ENCODE data around the gene GABRD.

The GABRD gene

DNA sequence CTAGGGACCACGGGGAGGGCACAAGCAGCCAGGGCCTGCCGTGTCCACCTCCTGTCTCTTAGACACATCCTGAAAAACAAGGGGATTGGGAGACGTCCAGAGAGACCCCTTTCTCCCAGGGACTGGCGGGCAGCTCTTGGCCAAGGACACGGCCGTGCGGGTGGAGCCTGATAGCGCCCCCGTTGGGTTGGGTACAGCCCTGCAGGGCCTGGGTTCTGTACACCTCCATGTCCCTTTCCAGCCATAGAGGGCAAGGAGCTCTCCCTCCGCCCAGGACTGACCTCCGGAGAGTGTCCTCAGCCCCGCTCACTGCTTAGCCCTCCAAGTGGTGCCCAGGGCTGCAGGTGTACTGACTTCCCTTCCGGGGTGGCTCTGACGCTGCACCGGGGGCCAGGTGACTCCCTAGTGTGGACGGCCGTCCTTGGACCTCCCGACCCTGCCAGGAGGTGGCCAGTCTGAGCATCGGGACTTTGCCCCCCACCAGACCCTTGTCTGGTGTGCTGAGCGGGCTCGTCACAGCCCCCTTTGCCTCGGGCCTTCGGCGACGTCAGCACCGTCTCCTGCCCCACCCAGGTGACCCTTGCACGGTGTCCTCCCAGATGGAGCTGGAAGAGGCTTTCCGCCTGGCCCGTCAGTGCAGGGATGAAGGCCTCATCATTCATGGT is 36.9 kb downstream of the GABRD start:
- no peak for DNase-seq

DNA sequence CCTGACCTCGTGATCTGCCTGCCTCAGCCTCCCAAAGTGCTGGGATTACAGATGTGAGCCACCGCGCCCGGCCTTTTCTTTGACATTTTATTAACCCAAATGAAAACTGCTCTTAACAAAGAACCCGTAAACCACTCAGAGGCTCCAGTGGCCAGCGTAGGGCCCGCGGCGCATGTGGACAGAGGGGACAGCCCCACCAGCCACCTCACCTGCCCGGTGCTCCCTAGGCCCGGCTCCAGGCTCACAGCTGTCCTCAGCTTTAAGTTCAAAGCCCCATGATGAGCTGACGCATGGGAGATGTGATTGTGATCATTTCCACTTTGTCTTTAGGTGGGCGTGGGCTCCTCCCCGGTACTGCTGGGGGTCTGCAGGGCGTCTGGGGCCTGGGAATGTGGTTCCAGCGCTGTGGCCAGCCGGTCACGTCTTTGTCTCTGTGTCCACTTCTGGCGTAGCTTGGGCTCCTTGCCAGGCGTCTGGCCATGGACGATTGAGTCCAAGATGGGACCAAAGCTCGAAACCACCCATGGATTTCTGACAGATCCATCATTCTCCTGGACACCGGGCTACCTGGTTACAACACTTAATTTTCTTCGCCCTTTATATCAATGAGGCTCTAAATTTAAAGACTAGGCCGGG is 37.9 kb downstream of the GABRD start:
- no peak for DNase-seq

DNA sequence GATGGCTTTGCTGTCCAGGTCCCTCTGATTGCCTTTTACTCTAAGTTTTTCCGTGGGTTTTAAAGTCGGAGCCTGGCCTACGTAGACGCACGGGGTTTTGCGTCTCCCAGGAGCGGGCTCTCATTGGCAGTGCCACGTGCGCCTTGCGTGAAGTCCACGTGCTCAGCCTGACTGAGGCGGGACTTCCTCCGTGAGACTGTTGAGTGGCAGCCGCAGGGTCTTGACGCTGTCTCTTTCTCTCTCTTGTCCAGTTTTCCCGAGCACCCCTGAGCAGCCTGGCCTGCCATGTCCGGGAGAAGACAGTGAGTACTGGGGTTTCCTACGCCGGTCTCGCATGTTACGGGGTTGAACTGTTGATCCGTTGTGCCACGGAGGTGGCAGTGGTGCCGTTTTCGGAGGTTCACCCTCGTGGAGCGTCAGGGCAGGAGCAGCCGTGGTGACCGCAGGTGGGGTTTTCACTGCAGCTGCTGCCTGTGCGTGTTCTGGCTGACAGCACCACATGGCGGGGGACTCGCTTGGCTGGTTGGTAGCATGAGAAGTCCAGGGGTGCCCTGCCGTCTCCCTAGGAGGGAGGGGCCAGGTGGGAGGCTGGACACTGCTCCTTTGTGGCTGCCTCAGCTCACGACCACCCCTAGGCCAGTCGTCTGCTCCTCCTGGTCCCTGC is 40.3 kb downstream of the GABRD start:
- DNase-seq = no peak

DNA sequence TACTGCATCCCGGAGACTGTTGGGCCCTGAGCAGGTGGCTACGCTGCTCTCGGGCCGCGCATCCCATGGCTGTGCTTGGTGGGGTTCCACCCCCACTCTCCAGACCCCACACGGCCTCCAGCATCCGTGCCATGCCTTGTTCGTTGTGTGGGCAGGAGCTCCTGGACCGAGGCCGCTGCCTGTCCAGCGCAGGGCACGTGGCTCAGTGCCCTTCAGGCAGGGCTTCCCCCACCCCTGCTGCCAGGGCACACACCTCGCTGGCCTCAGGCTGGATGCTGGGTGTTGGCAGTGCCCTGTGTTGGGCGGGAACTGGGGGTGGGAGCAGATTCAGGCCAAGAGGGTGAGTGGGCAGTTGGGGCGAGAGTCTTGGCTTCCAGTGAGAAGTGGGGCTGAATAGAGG is 40.9 kb downstream of the GABRD start:
- no peak for DNase-seq

DNA sequence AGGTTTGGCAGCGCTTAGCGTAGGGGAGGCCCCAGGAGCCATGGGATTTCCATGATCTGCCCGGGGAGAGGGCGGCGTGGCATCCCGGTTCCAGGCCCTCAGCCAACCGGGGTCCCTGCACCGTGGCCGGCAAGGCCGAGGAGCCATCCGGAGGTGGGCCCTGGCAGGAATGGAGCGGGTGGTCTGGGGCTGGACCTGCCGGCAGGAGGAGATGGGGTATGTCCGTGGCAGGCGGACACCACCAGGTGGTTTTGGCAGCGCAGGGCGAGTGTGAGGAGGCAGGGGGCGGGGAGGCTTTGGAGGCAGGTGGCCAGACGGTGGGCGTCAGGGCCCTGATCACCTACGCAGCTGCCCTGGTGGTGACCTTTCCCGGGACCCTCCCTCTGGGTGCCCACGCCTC is 41.4 kb downstream of the GABRD start:
- DNase-seq = no peak

DNA sequence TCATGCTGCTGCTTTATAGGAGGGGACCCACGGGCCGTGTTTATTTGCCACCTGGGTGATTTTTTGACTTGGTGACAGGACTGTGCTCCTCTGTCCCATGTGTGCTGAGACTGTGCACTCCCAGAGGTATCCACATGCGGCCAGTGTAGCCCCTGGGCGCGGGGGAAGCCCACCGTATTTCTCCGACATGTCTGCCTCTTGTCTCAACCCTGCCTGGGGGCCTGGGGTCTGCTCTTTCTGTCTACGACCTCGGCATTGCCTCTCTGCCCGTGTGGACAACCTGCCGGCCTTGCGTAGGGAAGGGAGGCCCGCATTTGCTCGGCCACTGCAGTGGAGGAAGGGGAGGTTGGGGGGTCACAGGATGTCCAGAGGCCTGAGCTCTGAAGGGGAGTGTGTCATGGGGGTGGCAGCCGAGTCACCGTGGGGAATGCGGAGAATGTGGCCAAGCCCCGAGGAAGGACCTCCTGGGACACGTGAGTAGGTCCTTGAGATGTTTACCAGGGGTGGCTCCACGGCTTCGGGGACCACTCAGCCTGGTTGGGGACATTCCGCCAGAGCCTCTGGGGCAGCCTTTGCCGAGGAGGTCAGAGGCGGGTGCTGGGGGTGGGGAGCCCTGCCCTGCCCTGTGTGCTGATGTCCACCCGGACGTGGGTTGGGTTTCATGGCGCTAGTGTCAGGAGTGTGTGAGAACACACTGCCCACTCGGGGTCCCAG is 42.1 kb downstream of the GABRD start:
- DNase-seq = no peak

DNA sequence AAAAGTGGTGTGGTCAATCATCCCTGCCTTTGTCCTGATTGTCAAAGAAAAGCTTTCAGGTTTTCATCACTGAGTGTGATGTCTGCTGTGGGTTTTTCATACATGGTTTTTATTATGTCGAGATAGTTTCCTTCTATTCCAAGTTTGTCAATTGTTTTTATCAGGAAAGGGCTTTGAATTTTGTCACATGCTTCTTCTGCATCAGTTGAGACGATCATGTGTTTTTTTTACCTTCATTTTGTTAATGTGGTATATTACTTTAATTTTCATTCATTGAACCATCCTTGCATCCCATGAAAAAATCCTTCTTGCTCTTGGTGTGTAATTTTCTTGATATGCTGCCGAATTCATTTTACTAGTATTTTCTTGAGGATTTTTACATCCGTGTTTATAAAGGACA is 46.6 kb downstream of the GABRD start:
- no peak for DNase-seq

DNA sequence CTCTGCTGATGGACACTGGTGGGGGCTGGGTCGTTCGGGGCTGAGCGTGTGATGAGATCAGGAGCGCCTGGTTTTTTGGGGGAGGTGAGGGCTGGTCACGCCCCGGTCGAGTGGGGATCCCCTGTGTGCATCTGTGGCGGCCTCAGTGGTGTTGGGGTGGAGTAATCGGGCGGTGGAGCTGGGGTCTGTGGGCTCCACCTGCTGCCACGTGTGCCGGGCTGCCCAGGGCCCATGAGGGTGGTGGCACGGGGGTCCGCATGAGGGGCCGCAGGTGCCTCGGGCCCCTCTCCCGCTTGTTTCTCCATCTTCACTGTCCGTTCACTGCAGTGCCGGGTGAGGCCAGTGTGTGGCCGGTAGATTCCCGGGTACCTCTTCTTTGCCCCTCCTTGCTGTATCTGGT is 48.2 kb downstream of the GABRD start:
- DNase-seq = no peak

DNA sequence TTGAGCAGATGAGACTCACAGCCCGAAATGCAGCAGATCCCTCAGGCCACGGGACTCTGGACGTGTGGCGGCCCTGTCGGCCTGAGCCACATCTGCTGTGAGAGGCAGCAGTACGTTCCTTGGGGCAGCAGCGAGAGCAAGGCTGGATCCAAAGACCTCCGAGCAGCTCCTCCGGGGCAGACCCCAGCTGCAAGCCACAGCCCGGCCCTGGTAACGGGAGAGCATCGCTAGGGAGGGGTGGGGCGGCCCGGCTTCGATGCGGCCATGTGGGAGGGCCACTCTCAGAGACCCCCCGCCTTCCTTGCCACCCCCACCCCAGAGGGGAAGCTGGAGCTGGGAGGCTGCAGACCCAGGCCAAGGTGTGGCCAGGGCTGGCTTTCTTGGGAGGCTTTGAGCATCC is 48.8 kb downstream of the GABRD start:
- no peak for DNase-seq

DNA sequence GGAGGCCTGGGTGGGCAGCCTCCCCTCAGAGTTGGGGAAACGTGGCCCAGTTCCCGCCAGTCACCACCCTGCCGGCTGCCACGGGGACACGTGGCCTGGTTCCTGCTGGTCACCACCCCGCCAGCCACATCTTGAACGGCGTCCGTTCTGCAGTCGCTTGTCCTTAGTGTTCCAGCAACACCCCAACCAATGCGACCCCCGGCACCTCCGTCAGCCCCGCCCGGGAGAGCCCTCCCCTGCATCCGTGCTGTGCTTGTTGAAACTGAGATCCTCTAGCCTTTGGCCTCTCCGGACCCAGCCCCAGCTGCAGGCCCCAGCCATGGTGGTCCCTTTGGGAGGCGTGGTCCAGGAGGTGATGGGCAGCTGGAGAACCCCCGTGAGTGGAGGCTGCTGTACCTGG is 49.8 kb downstream of the GABRD start:
- DNase-seq = no peak

DNA sequence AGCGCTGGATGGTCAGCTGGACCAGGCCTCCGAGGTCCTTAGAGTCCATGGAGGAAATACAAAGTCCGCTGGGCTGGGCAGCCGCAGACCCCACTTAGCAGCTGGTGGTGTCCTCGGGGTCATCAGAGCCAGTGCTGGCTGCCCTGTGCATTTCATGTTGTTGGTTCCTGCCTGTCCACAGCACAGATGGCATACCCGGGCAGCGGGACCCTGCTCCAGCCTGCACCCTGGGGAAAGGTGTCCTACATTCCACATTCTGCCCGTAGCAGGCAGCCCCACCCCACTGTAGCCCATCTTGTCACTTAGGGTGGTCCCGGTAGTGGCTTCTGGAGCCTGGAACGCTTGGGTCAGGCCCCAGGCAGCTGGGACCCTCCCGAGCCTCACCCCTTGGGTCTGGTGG is 50.9 kb downstream of the GABRD start:
- no peak for DNase-seq

DNA sequence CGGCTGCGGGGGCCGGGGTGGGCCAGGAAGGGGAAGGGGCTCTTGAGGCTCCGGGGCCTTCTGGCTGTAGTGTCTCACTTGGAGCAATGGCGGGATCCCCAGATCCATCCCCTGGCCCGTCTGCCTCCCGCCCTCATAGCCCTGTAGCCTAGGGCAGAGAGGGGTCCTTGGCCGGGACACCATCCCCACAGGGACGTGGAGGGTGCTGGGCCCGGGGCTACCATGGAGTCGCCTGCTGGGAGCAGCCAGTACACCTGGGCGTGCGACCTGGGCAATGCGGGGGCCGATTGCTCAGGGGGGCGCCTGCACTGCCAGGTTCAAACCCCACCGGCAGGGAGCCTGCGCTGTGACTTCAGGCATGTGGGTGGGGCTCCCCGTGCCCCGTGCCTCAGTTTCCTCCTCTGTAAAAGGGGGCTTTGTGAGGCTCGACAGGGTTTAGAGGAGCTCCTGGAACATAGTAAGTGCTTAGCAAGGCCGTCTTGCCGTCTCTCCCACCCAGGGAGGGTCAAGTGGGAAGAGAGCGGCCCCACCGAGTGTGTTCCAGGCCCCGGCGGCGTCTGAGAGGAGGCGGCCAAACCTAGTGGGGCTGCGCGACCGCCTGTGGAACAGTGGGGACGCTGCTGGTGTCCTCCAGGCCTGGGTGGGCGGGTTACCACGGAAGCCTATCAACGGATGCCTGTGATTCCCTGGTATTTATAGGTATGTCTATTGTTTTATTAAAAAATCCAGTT is 51.8 kb downstream of the GABRD start:
- no peak for DNase-seq

DNA sequence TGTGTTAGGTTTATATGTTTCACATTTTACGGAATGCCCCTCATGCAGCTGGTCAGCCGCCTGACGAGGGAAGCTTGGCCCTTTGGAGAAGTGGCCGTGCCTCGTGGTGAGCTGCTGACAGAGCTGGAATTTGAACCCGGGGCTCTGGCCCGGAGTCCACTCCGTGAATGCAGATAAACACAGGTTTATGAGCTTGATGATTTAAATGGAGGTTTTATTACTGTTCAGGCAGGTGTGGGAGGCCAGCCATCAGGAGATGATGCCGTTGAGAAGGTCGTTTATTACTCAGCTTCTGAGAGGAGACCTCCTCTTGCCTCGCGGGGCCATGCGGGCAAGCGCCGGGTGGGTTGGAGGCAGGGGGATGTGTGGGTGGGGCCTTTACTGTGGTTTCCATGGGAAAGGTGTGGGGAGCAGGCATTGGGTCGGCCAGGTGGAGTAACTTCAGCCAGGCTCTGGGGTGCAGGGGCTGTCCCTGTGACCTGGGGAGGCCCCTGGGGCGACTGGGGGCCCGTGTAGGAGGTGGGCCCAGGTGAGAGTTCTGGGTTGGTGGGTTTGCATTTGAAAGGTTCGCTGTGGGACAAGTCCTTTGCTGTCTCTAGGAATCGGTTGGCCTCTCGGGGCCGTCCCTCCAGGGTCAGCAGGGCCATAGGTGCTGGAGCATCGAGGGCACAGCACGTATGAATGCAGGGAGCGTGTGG is 53.1 kb downstream of the GABRD start:
- no peak for DNase-seq

DNA sequence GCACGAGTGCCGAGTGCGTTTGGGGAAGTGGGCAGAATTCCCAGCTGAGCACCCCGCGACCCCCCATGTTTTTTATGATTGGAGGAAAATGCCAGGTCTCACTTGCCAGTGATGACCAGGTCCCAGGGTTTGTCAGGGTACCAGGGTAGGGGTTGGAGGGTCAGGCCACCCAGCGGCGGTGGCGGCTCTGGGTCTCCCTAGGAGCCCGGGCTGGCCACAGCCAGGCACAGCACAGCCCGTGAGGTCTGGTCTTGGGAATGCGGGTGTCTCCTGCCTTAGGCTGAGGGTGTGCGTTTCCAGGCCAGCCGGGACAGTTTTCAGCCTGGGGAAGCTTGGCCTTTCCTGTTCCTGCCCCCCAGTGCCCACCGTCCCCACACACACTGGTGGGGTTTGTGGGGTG is 53.7 kb downstream of the GABRD start:
- no peak for DNase-seq

DNA sequence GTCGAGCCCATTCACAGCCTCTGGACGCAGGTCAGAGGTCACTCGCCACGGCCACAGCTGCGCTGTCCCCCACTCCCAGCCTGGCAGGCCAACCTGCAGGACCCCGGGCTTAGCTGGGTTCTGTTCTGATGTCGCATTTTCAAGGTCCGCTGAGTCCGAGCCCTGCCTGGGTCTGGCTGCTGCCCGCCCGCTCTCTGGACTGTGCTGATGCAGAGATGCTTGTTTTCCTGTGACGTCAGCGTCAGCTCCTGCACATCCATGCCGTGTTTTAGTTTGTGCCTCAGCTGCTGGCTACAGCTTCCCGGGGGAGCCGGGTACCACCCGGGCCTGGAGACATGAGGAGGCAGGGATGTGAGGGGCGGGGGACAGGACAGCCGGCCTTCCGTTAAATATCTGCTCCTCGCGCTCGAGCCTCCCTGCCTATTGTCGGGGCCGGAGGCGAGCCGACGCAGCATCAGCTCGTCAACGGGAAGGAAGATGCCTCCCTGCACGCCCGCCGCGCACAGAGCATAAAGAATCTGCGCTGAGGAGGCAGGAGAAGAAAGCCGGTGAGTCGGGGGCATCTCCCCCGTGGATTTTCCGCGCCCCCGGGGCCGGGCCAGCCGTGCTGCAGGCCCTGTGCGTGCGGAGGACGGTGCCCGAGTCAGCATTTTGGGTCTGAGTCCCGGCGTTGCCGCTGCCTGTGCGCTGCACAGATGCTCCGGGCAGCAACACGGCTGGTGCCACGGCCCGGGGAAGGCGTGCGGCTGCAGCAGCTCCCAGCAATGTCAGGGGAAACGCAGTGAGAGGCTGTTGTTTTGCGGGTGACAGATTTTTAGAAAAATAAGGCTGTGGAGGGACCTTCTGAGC is 54.5 kb downstream of the GABRD start:
- no peak for DNase-seq

DNA sequence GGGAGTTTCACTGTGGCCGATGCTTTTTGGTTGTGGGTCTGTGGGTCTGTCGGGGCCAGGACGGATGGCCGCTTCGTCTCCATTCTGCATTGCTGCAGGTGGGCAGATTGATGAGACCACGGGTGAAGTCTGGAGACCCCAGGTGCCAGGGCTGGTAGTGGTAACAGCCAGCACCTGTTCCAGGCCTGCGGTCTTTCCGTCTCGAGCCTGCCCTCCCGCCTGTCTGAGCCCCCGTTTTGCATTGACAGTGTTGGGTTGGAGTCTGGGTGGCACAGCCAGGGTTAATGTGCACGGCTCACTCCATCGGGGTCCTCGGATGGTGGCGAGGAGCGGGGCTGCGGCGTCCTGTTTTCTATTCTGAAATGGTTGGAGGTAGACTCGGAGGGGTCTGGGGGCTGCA is 55.3 kb downstream of the GABRD start:
- DNase-seq = no peak

DNA sequence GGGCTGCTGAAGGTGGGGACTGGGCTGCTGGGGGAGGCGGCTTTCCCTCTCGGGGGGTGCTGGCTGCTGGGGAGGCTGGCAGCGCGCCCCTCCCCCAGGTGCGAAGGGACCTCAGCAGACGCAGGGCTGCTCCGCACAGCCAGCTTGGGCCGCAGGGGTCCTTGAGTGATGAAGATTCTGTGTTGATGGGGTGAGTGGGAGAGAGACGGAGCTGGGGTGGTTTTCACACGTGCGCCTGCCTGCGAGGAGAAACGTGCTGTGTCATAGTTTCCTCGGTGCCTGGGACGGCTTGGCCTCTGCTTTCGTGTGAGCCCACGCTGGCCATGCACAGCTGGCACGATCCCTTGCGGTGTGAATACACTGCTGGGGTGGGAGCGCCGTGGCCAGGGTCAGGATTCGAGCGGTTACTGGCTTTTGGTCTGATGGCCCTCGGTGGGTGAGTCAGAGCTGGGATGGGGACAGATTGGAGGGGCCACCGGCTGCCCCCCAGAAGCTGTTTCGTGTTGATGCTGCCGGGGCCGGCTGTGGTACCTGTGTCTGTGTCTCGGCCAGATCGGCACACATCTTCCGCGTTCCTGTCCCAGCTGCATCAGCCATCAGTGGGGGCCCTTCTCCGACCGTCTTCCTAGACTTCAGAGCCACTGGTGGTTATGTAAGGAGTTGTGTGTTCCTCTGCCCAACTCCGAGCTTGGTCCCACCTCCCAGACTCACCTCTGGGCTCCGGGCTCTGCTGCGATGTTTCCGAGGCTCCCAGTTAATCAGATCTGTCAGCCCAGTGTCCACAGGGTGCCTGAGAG is 56.0 kb downstream of the GABRD start:
- no peak for DNase-seq

DNA sequence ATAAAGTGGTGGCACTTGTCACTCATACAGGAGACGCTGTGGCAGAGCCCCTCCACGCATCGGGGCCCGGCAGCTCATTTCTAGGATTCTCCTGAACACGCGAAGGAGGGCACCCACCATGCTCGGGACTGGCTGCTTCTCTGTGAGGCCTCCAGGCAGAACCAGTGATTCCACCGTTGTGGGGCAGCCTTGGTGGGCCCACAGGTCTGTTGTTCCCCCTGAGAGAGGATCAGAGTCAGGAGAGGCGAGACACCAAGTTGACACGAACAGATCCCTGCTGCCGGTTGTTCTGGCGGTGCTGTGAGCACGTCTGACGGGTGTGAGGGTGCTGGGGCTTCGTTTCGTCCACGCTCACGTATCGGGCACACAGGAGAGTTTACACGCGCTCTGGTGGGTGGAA is 57.7 kb downstream of the GABRD start:
- no peak for DNase-seq

DNA sequence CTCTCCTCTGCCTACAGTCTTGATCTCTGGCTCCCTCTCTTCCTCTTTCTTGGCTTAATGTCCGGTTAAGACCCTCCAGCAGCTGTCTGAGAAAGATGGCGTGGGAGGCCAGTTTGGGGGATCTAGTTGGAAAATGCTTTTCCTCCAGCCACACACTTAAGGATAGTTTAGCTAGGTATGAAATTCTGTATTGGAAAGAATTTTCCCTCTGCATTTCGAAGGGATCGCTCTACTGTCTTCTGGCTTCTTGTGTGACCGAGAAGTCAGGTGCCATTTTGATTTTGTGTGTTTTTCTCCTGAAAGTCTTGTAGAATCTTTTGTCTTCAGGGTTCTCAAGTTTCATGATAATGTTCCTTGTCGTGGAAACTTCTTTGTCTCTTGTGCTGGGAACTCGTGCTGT is 59.0 kb downstream of the GABRD start:
- no peak for DNase-seq

DNA sequence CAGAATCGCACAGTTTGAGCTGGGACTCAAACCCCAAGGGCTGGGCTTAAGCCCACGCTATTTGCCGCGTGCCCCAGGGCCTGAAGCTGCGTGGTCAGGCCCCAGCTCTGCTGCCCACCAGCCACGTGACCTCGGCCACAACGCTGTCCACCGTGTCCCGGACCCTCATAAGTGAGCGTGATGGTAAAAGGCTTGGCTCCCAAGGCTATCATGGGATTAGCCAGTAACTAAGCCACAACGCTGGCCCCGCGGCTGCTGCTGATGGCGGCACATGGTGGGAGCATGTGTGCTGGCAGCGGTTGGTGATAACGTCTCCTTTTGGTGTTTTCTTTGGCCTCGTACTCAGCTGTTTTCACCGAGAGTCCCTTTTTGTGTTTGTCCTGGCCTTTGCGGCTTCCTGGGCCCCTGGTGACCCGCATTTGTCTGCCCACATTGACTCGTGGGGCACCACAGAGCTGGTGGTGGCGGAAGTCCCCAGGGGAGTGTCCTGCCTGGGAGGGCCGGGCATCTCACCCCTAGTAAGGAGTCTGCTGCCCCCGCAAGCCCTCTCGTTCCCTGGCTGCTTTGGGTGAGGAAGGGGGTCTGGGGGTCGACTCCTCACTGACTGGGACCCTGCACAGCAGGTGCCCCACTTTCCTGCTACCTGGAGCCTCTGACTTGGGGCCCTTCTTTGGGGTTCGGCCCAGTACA is 60.4 kb downstream of the GABRD start:
- no peak for DNase-seq
